M059J (cell line): ENCODE measurements around the gene ABLIM1. TPM values are rescaled to one million over a fixed set of nuclear protein-coding genes. Genes with fewer than 3 reads are reported as not detected.

Experiments used
- DNase-seq: peaks from one replicate; pipeline ENCODE4 v3.0.0-alpha.2; 2012; ENCODE audit warnings: low read depth
- total RNA-seq: library from RNA; depleted of rRNA; stranded (reverse); fragments of >200 nt; shearing (Covaris generic); gene quantifications from 2 replicates; pipeline ENCODE4 v1.2.3, GENCODE V29; 2014

The ABLIM1 gene
- total RNA-seq, 1 experiment from 2014 or later = 5.8 TPM

DNA sequence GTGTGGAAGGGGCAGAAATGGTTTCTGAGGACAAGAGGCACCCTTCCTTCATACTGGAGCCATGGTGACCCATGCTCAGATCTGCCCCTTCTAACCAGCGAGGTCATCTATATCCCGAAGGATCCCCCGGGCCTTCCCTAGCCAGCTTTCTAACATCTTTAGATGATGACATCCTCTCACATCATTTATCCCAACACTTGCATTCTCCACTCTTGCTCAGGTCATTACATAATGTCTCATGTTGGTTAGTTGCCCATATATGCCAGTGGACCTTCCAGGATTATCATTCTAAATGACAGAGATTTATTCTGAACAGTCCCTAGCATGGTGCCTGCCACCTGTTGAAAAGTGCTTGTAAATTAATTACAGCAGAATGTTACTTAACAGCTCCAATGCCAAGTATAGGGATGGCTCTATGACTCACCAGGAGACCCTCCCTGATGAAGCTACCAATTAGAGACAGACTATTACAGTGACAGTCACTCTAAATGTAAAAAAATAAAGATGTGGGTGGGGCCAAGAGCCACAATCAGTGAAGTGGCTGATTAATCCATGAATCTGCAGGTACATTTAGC, 22.6 kb upstream of the ABLIM1 start:
- DNase-seq = no peak

DNA sequence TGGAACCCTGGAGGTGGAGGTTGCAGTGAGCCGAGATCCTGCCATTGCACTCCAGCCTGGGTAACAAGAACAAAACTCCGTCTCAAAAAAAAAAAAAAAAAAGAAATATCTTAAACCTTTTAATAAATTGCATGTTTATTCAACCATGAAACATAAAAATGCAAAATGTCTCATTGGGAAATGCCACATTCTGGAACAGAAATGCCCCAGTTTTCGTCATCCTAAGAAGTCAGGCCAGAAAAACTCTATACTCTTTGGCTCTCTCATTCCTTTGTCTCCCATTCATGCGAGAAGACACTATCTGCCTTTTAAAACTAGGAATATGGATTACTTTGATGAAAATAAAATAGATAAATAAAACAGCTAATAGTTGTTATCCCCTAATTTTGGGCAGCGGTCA, 21.5 kb upstream of the ABLIM1 start:
- DNase-seq = no peak

DNA sequence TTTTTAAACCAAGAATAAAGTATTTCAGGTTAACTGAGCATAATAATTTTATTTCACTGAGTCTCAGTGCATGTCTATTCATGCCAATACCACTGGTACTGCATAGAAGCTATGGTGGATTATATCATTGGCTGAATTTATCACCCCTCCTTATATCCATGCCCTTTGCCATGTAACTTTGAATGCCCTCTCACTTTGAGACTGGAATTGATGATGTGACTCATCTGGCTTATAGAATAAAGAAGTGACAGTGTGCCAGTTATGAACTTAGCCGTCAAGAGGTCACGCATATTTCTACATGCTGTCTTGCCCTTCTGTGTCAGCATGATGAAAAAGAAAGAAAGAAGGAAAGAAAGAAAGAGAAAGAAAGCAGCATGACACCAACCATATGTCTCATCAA, 20.7 kb upstream of the ABLIM1 start:
- DNase-seq = no peak

DNA sequence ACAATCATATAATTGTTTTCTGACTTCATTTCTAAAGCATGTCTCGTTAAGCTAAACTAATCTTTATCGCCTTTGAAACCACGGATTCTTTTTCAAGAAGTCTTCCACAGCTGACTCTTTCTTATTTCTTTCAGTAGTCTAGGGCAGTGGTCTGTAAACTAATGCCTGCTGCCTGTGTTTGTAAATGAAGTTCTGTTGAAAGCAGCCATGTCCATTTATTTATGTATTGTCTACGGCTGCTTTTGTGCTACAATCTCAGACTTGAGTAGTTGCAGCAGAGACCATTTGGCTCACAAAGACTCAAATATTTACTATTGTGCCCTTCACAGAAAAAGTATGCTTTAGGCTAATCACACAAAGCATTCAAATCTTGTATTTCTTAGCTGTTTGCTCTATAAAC, 20.3 kb upstream of the ABLIM1 start:
- no peak for DNase-seq

DNA sequence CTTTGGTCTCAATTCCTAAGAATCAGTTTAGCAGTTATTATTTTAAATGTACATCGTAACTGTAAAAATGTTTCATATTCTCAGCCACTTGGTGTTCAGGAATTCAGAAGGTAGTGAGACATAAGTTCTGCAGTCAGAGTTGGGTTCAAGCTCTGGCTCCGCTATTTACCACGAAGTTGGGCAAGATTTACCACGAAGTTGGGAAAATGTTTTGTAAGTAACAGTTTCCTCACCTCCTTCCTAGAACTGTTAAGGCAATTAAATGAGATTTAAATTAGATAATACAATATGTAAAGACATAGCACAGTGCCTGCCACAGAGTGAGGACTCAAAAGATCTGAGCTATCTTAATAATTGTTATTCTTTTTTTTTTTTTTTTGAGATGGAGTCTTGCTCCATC, 16.3 kb upstream of the ABLIM1 start:
- DNase-seq = no peak

DNA sequence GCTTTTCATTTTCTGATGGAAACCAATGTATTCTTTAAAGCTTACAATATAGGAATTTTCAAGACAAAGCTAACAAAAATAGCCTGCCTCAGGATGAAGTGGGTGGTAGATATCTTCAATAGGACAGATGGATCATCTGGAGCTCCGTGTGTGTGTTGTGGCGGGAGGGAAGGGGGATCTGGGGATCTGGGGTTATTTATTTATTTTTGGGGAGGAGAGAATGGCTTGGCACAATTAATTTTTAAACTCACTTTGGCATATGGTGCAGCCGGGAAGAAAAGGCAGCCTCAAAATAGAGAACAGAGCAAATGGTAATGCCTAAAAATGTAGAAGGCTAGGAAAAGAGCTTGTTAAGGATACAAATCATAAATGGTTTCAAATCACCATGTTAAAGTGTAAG, 11.6 kb upstream of the ABLIM1 start:
- no peak for DNase-seq

DNA sequence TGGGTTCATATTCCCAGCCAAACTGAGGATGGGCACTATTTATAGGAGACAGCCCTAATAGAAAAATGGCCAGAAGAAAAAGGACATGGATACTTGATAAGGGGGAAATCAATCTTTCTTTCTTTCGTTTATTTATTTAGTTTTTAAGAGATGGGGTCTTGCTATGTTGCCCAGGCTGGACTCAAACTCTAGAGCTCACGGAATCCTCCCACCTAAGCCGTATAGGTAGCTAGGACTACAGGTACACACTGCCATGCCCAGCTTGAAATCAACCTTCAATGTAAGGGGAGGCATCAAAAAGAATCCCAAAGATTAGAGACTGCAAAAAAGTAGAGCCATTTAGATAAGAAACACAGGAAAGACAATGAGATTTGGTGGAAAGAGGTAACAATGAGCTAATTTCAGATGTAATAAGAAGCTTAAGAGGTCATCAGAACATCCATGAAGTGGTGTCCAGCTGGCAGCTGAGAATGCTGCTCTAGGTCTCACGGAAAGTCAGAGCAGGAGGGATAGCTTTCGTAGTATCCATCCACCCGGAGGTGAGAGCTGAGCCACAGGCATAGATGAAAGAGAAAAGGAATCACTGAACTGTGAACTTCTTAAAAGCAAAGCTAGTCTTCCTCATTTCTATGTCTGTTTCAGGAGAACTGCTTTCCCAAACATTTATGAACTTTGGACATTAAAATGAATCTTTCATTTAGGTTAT, 10.5 kb upstream of the ABLIM1 start:
- no peak for DNase-seq

DNA sequence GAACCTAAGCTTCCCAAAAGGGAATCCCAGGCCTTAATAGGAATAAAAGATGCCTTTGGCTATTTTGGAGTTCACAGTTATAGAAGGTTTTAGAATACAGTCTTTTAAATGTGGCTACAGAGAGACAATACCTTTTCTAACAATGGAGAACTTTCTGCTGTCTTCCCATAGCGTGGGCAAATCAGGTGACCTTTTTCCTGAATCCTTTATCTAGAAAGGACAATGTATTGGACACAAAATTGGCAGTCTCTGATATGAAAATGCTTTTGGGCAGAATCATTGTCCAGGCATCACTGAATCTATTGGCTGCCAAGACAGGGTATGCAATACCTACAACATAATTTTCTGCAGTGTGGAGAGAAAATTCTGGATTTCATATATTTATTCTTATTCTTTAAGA, 7.8 kb upstream of the ABLIM1 start:
- no peak for DNase-seq

DNA sequence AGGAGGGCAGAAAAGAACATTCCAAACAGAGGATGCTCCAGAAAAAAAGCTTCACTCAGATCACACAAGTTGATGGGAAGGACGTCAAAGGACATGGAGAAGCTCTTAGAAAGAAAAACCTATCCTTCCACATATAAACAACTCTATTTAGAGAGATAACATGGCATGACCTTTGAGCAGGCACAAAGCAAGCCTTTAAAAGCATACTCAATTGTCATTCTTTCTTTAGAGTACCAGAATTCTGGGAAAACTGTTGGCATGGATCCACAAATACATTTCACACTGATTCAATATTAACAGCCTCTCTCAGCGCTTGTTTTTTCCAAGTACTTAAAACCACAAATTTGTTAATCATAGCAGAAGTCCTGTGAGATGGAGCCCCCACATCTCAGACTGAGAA, 7.3 kb upstream of the ABLIM1 start:
- DNase-seq = no peak

DNA sequence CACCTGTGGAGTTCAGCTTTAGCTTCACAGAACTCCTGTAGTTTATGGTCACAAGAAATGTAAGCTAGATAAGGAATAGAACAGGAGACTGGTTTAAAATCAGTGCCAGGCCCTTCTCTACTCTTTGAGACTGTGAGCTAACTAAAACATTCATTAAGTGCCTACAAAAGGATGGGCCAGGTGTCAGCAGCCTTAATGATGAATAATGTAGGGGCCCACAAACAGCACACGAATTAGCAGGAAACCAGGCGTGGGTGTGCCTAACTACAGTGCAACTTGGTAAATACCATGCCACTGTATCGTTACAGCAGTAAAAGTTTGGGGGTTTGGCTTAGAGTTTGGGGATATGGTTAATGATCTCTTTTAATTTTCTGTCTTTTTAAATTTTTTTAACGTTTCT, 6.1 kb upstream of the ABLIM1 start:
- DNase-seq = no peak

DNA sequence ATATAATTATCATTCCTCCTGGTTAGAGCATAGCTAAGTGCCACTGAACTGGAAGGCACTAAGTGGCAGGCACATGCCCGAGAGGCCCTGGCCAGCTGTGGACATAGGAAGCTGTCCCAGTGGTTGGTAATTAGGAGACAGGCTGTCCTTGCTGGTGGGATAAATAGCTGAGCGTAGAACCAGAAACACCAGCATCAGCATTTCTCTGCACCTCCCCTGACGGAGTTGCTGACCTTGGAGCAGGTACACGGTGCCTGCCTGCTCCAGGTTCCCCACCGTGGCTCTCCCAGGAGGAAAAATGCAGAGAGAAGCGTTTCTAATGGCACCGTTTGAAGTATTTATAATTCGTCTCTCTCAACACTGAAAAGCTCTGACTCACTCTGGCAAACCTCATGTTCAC, 5.6 kb upstream of the ABLIM1 start:
- DNase-seq = no peak

DNA sequence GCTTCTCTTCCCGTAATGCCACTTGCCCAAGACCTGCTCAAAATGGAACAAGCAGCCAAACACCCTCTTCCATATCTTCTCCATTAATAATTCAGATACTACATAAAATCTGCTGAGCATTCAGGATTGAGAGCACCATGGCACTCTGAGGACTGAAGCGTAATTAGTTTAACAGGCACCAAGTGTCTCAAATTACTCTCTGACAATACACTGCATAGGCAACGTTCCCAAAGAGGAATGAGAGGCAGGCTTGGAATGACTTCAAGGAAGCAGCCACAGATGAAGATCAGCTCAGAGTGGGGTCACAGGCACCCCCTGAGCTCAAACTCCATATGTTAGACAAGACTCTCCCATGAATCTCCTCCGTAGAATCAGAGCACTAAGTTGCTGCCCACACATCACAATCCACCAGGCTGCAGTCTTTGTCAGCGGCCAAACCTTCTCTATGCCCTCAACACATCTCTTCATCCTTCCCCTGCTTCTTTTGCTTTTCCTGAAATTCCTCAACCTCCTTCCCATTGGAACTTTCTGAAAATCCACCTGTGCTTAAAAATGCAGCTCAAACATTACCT, 4.7 kb upstream of the ABLIM1 start:
- no peak for DNase-seq

DNA sequence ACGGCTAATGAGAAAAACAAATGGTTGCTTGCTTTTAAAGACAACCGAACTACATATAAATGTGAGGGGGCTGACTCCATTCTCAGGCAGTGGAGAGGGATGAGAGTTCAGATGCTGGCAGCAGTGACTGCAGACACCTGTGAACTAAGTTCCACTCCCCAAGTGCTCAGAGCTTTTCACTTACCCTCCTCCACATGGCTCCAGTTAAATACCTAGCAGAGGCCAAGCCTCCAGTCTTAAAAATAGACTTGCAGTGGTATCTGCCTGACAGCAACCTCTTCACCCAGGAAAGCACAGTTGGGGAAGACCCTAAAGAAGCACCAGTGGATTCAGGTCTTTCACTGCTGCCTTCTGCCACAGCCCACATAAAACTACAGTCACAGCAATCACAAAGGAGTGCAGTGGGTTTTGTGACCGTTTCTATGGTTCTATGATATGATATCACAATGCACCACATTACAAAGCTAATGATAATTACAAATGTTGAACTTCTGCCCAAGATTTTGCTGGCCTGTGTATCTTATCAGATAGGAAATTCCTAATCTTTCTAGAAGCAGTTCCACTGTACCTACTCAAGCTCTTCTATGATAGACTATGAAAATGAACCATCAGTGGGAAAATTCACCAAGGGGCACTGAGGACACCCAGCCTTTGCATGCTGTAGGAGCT, 3.3 kb upstream of the ABLIM1 start:
- no peak for DNase-seq

DNA sequence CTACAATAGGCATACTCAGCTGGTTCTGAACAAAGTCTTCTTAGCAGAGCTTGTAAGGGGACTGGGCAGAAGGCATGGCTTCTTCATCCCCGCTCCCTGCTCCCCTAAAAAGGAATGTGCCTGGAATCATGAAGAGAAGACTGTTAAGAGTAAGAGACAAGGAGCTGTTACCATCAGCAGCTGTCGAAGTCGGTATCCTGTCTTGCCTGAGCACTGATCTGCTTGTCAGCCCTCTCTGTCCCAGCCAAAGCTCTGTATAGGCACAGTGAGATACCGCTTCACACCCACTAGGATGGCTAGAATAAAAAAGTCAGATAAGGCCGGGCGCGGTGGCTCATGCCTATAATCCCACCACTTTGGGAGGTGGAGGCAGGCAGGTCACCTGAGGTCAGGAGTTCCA, 2.4 kb downstream of the ABLIM1 start:
- DNase-seq = no peak

DNA sequence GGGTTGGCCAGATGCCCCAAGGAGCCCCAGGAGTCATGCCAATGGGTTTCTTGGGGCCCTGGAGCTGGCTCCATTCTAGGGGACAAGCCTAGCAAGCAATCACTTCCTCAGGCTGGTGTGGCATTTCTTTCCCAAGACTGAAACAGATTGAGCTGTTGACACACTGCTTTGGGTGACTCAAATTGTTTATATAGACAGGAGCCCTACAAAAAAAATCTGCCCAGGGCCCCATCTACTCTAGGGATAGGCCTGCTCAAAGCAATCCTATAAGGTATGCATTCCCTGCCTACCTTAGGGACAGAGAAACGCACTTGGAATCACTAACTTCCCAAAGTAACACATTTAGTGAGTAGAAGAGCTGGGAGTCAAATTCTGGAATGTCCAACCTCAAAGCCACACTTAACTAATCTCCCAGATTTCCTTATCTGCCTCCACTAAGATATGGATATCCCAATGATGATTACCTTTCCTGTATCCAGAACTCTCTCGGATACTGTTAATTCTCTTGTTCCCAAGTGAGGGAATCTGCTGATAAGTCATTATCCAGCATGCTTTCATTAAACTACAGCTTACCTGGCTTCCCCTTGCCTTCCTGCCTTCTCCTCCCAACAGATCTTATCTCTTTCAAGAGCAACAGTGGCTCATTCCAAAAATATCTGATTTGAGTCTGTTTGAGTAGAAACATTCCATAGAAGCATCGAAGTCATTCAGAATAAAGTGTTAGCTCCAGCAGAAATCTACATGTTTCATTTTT, 3.1 kb downstream of the ABLIM1 start:
- DNase-seq = peak; percentile 68

DNA sequence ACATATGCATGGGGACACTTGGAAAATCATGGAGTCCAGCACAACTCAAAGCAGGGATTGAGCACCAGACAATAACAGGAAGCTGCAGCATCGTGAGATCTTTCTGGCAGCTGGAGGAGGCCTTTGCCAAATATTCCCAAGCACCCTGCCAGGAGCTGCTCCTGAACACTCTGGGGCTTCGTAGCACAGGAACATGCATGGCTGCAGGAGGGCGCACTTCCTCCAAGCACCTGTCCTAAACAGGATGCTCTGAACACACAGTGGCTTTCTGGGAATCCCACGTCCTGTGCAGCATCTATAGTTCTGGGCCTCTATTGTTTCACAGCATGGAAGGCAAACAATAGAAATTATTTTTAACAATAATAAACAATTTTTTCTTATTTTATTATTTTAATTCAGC, 4.1 kb downstream of the ABLIM1 start:
- no peak for DNase-seq

DNA sequence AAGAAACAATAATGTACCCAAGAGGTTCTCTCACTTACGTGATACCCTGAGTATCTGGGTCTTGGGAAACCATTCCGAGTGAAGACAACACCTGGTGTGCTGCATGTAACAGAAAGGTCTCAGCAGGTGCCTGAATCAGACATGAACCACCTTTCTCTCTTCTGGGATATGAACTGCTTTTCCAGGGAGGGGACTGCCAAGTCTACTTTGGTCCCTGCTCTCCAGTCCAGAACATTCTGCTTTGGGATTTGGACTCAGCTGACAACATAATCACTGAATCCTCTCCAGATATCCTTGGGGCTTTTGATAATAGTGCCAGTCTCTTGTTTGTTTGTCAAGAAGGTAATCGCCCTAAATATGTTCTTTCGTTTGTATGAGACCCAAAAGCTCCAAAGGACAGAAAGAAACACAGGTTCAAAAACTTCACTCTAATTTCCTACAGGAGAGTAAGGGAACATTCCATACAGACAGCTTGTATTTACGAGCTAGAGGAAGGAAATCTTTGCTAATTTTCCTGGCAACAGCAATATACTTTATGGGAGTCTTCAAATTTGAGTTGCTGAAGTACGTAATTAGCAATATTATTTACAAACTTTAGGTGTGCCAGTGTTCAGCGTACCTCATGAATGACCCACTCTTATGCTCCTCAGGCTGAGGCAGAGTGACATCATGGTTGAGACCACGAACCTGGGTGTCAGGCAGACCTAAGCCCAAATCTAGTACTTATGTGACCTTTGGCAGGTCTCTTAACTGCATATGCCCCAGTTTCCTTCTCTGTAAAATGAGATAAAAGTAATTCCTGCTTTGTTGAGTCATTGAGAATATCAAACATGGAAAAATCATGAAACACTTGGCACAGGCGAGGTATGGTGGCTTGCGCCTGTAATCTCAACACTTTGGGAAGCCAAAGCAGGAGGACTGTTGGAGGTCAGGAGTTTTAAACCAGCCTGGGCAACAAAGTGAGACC, 5.4 kb downstream of the ABLIM1 start:
- no peak for DNase-seq

DNA sequence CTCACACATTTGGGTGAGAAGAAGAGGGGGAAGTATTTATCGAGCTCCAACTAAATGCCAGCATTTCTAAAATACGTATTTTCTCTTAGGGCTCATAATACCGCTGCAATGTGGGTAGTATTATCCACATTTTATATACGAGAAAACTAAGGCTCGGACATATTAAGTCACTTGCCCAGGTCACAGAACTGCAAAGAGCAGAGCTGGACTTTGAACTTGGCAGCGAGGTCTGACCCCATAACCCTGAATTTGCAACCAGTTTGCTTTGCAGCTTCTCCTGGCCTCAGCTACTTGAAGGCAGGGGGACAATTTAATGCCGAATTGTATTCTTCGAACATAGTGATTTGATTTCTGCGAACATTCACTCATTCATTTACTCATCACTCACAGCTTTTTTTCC, 7.2 kb downstream of the ABLIM1 start:
- no peak for DNase-seq

DNA sequence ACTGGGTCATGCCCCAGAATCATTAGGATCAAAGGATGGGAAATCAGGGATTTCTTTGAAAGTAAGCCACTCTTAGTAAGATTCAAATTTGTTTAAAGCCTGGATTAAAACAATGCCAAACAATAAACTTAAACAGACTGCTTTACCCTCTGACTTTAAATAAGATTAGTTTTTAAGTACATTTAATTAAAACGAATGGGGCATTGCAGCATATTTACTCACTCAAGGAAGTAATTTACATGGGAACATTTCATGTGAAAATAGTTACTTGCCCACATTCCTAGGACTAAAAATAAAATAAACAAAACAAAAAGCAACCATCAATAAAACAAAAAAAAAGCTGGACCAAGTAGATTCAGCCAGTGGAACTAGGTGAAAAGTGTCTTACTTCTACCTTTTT, 7.8 kb downstream of the ABLIM1 start:
- peak; percentile 40 for DNase-seq

DNA sequence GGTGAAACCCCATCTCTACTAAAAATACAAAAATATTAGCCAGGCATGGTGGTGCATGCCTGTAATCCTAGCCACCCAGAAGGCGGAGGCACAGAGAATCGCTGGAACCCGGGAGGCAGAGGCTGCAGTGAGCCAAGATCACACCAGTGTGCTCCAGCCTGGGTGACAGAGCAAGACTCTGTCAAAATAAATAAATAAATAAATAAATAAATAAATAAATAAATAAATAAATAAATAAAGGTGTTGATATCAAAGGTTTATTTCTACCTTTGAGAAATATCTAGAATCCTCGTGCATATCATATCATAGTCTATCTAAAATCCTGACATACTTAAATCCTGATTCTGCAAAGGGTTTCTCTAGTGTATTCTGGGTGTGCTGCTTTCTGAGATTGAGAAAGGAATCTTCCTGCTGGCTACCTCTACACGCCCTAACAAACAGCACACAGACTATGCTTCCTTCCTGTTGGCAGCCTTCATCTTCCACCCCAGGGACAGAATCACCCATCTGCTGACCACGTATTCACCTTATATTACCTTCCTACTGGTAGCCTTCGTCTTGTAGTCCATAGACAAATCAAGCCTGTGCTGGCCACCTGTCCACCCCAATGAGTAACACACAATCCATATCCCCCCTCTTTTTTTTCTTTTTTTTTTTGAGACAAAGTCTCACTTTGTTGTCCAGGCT, 8.7 kb downstream of the ABLIM1 start:
- no peak for DNase-seq

DNA sequence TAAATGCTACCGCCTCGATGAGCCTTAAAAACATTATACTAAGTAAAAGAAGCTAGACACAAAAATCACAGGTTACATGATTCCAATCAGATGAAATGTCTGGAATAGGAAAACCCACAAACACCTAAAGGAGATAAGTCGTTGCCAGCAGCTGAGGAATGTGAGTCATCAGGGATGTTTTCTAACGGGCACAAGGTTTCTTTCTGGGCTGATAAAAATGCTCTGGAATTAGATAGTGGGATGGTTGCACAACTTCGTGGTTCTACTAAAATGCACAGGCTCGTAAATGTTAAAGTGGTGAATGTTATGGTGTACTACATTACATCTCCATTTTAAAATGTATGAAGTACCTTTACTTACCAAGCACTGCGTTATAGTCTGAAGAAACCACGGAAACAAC, 9.7 kb downstream of the ABLIM1 start:
- DNase-seq = peak; percentile 87
